Panc1 (cell line): ENCODE data around the gene NPHP3. TPM values are rescaled to one million over a fixed set of nuclear protein-coding genes. Genes with fewer than 3 reads are reported as not detected.

ENCODE experiments used
- ATAC-seq: fragments of 200-7000 bp; cut with Tn5 transposase; 2 replicates; pipeline ENCODE4 v1.9.1; 2020; ENCODE audit warnings: mild to moderate bottlenecking, moderate library complexity
- BruUV-seq: library from RNA; stranded (reverse); fragments of 400-500 nt; replicated peaks from 2 replicates; lab custom pipeline; 2021; lab: Mats Ljungman, UMichigan
- CTCF ChIA-PET: fragments of 300-600 bp; sonication (Branson Sonifier 250); formaldehyde crosslinking; loops from one replicate; lab custom pipeline; 2022; ENCODE audit warnings: antibody characterized with exemption; lab: Charles Lee
- POLR2A ChIA-PET: fragments of 300-600 bp; sonication (Branson Sonifier 250); formaldehyde crosslinking; loops from one replicate; lab custom pipeline; 2022; ENCODE audit warnings: antibody characterized with exemption; lab: Charles Lee
- DNase-seq: peaks from one replicate; pipeline ENCODE4 v3.0.0-alpha.2; 2010; ENCODE audit warnings: low read depth, low spot score
- H3K27ac ChIP-seq: 2 replicates; pipeline ENCODE4 v1.5.1; 2011; ENCODE audit warnings: mild to moderate bottlenecking, low read length, inconsistent platforms
- H3K27me3 ChIP-seq: fragments of 200-500 bp; sonication (Bioruptor generic); 2 replicates; pipeline ENCODE4 v1.6.0; 2014; ENCODE audit warnings: low read length, inconsistent platforms; ENCODE audit not compliant: control insufficient read depth, insufficient read depth
- H3K36me3 ChIP-seq: fragments of 200-500 bp; sonication (Bioruptor generic); 2 replicates; pipeline ENCODE4 v1.5.1; 2014; ENCODE audit warnings: inconsistent platforms, mild to moderate bottlenecking, low read length, moderate library complexity; ENCODE audit not compliant: control insufficient read depth, insufficient read depth
- H3K4me1 ChIP-seq: 2 replicates; pipeline ENCODE4 v1.5.1; 2011; ENCODE audit warnings: inconsistent platforms, mild to moderate bottlenecking, low read length, moderate library complexity; ENCODE audit not compliant: control insufficient read depth, insufficient read depth
- H3K4me3 ChIP-seq, 2 experiments: 2 replicates each; pipeline ENCODE4 v1.5.1; 2011 to 2012; ENCODE audit warnings: low read depth in 2 of 2, low read length in 2 of 2, mild to moderate bottlenecking in 2 of 2, inconsistent platforms in 1 of 2, moderate library complexity in 1 of 2
- H3K9me3 ChIP-seq: fragments of 200-500 bp; sonication (Bioruptor generic); 2 replicates; pipeline ENCODE4 v1.5.1; 2014; ENCODE audit warnings: low read depth, mild to moderate bottlenecking, inconsistent platforms, low read length, moderate library complexity; ENCODE audit not compliant: control insufficient read depth, insufficient read depth
- POLR2AphosphoS5 ChIP-seq: IDR thresholded peaks from 2 replicates; pipeline ENCODE4 v1.6.1; 2012; ENCODE audit warnings: mild to moderate bottlenecking, low read depth, low read length, moderate library complexity
- SIN3A ChIP-seq: IDR thresholded peaks from 2 replicates; pipeline ENCODE4 v1.6.1; 2012; ENCODE audit warnings: low read depth, mild to moderate bottlenecking, low read length, moderate library complexity, borderline replicate concordance; ENCODE audit not compliant: insufficient read depth
- TCF7L2 ChIP-seq: IDR thresholded peaks from 2 replicates; pipeline ENCODE4 v1.6.1; 2011; ENCODE audit warnings: mild to moderate bottlenecking, low read depth, low read length, inconsistent platforms
- in situ Hi-C: cut with HindIII; loops from 2 replicates; pipeline ENCODE4 v1.10.0; 2016; ENCODE audit warnings: low sequenced_read_pairs, low pct_unique_long_range_greater_than_20kb
- intact Hi-C: fragments of 100-400 bp; cut with micrococcal nuclease; formaldehyde crosslinking; loops from one replicate; pipeline ENCODE4 v1.10.0; 2022; ENCODE audit not compliant: unreplicated experiment
- total RNA-seq: library from RNA; stranded (reverse); gene quantifications from one replicate; pipeline ENCODE4 v1.2.1, GENCODE V29; 2021; ENCODE audit not compliant: unreplicated experiment
- TF ChIP-seq, protein P1 (sequence below), 2 experiments: IDR thresholded peaks; 2 replicates each; pipeline ENCODE4 v1.6.1; 2011 to 2012; ENCODE audit warnings: low read depth in 2 of 2, control low read depth in 1 of 2, low read length in 1 of 2, mild to moderate bottlenecking in 1 of 2, moderate library complexity in 1 of 2; ENCODE audit not compliant: insufficient read depth in 1 of 2
- TF ChIP-seq, protein P2 (sequence below): fragments of 450-650 bp; IDR thresholded peaks from 2 replicates; pipeline ENCODE4 v1.5.1; 2017; ENCODE audit warnings: mild to moderate bottlenecking

Gene NPHP3
- total RNA-seq, 1 experiment from 2014 or later: 34.0 TPM

DNA sequence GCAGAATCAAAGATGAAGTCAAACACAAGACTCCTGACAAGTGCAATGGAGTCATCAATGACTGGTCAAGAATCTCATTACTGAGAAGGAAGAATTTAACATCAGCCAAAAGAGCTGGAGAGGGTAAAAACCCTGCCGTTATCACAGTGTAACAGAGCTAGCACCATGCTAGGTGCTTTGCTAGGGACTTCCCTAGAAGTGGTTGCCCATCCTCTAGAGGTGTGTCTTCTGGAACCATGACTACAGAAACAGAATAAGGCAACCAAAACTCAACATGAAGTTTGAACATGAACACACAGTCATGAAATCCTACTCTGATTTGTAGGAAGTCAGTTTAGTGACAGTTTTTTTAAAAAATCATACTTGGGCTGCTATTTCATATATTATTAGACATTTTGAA, 72.1 kb downstream of the NPHP3 start:
- Histone ChIP-seq H3K36me3 (no peaks in the 10 kb centered on the region), H3K27me3 (no peaks in the 10 kb centered on the region), H3K9me3 (no peaks in the 10 kb centered on the region), H3K4me3 (no peak overlapping the region), H3K27ac (no peak overlapping the region), H3K4me1 (no peaks in the 10 kb centered on the region; the same call in 1 of the 2 replicates)
- DNase-seq (no peak), ATAC-seq (no peak)
- intact Hi-C loops (no loop called here), in situ Hi-C loops (no loop called here)
- CTCF ChIA-PET: no interaction called here
- TF ChIP-seq TCF7L2: no peak
- no peak for TF ChIP-seq POLR2AphosphoS5
- TF ChIP-seq, protein P1, sequence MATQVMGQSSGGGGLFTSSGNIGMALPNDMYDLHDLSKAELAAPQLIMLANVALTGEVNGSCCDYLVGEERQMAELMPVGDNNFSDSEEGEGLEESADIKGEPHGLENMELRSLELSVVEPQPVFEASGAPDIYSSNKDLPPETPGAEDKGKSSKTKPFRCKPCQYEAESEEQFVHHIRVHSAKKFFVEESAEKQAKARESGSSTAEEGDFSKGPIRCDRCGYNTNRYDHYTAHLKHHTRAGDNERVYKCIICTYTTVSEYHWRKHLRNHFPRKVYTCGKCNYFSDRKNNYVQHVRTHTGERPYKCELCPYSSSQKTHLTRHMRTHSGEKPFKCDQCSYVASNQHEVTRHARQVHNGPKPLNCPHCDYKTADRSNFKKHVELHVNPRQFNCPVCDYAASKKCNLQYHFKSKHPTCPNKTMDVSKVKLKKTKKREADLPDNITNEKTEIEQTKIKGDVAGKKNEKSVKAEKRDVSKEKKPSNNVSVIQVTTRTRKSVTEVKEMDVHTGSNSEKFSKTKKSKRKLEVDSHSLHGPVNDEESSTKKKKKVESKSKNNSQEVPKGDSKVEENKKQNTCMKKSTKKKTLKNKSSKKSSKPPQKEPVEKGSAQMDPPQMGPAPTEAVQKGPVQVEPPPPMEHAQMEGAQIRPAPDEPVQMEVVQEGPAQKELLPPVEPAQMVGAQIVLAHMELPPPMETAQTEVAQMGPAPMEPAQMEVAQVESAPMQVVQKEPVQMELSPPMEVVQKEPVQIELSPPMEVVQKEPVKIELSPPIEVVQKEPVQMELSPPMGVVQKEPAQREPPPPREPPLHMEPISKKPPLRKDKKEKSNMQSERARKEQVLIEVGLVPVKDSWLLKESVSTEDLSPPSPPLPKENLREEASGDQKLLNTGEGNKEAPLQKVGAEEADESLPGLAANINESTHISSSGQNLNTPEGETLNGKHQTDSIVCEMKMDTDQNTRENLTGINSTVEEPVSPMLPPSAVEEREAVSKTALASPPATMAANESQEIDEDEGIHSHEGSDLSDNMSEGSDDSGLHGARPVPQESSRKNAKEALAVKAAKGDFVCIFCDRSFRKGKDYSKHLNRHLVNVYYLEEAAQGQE (IDR thresholded peaks at IDR 0.05; ENCODE audit: insufficient read depth in 1 of 2, low read depth in 2 of 2, low read length in 1 of 2): no peak
- TF ChIP-seq, protein P2, sequence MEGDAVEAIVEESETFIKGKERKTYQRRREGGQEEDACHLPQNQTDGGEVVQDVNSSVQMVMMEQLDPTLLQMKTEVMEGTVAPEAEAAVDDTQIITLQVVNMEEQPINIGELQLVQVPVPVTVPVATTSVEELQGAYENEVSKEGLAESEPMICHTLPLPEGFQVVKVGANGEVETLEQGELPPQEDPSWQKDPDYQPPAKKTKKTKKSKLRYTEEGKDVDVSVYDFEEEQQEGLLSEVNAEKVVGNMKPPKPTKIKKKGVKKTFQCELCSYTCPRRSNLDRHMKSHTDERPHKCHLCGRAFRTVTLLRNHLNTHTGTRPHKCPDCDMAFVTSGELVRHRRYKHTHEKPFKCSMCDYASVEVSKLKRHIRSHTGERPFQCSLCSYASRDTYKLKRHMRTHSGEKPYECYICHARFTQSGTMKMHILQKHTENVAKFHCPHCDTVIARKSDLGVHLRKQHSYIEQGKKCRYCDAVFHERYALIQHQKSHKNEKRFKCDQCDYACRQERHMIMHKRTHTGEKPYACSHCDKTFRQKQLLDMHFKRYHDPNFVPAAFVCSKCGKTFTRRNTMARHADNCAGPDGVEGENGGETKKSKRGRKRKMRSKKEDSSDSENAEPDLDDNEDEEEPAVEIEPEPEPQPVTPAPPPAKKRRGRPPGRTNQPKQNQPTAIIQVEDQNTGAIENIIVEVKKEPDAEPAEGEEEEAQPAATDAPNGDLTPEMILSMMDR: no peak
- TF ChIP-seq SIN3A: no peak
- BruUV-seq: no TSS peak
- POLR2A ChIA-PET: no interaction called here

DNA sequence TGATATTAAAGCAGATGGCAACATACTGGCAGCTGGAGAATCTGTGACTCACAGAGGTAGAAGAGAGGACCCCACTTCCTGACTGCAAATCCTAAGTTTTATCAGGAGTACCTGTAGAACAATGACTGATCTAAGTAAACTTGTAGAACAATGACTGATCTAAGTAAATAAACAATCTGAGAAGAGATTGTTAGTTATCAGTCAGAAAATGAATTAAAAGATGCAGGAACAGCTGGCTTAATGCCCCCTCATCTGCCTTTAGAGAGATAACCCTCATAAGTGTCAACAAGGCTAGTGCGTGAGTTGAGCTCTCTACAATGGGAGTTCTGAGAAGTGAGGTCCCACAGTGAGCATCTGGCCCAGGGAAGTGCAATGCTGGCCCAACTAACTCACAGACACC, 77.2 kb downstream of the NPHP3 start:
- no peaks in the 10 kb centered on the region for H3K27me3 ChIP-seq
- TF ChIP-seq POLR2AphosphoS5 (no peak), SIN3A (no peak), TCF7L2 (no peak)
- TF ChIP-seq, protein P2: no peak
- TF ChIP-seq, protein P1 (IDR thresholded peaks at IDR 0.05; ENCODE audit: insufficient read depth in 1 of 2, low read depth in 2 of 2, low read length in 1 of 2): no peak
- no peak for DNase-seq
- no TSS peak for BruUV-seq
- intact Hi-C loops: no loop called here
- no peaks in the 10 kb centered on the region for H3K9me3 ChIP-seq
- in situ Hi-C loops: no loop called here
- H3K27ac ChIP-seq: no peak overlapping the region
- no peak overlapping the region for H3K4me3 ChIP-seq
- H3K36me3 ChIP-seq: no peaks in the 10 kb centered on the region; the same call in 1 of the 2 replicates
- CTCF ChIA-PET: no interaction called here
- no peak for ATAC-seq
- POLR2A ChIA-PET: no interaction called here
- peaks cover 2% of the 10 kb centered on the region; the same call in 1 of the 2 replicates for H3K4me1 ChIP-seq
